ENCODE measurements around the gene MYLIP. TPM values are rescaled to one million over a fixed set of nuclear protein-coding genes. Genes with fewer than 3 reads are reported as not detected.

MYLIP gene
- 59.2 TPM for total RNA-seq

GRCh38 chr6:16128759-16129622, at the start of gene MYLIP:
TSS of gene MYLIP (plus strand) at chr6:16129086. CDS start at chr6:16129323, 237 bp downstream.
- peak; percentile 97 for DNase-seq

DNA sequence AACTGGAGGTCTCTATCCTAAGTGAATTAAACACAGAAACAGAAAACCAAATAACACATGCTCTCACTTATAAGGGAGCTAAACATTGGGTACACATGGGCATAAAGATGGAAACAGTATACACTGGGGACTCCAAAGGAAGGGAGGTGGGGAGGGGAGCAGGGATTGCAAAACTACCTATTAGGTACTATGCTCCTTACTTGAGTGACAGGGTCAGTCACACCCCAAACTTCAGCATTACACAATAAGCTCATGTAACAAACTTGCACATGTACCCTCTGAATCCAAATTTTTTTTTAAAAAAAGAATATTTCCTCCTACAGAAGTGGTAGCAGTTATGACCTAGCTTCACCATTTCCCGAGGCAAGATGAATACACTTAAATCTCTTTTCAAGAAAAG, 49.5 kb upstream of the MYLIP start:
- no peak for DNase-seq

GRCh38 chr6:16080204-16080603, 48.7 kb upstream of the MYLIP start:
- DNase-seq = no peak

DNA sequence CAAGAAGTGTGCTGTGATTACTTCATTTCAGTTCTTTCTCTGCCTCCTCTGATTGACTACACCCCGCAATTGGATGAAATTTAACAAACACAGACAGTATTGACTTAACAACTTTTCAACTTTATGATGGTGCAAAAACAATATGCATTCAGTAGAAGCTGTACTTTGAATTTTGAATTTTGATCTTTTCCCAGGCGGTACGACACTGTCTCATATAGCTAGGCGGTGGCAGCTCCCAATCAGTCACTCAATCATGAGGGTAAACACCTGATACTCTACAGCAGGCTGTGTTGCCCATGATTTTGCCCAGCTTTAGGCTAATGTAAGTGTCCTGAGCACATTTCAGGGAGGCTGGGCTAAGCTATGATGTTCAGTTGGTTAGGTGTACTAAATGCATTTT, 47.6 kb upstream of the MYLIP start:
- no peak for DNase-seq

DNA sequence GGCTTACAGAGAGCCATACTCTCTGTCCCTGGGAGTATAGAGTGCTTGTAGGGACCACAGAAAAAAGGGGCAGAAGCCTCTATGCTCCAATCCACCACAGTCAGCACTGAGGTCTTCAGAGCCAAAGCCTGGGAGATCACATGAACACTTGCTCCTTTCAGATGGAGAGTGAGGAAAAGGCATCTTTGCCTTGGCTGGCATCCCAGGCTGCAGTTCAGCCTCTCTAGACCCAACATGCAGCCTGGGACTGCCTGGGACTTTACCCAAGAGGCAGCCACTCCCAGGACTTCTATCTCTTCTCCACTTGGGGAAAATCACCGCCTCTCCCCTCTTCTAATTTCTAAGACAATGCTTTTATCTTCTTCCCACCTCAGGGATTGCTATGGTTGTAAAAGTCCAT, 46.5 kb upstream of the MYLIP start:
- DNase-seq = no peak

GRCh38 chr6:16086965-16087364, 41.9 kb upstream of the MYLIP start:
- DNase-seq = no peak

- no peak for DNase-seq
Observed at GRCh38 chr6:16087386-16087785, 41.5 kb upstream of the MYLIP start.

DNA sequence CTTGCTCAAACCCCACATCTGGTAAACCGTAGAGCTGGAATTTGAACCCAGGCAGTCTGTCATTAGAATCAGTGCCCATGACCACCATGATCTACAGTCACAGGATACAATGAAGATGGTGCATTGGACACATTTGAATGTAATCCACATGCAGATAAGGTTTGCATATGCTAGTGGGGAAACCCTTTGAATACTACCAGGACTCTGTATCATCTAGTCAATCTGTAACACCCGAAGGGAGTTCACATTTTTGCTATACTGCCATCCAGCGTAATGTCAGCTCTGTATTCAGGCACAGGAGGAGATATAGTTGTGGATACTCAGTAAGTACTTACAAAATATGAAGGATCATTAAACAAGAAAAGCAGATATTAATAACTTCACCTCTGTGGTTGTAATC, 40.5 kb upstream of the MYLIP start:
- DNase-seq = no peak

DNA sequence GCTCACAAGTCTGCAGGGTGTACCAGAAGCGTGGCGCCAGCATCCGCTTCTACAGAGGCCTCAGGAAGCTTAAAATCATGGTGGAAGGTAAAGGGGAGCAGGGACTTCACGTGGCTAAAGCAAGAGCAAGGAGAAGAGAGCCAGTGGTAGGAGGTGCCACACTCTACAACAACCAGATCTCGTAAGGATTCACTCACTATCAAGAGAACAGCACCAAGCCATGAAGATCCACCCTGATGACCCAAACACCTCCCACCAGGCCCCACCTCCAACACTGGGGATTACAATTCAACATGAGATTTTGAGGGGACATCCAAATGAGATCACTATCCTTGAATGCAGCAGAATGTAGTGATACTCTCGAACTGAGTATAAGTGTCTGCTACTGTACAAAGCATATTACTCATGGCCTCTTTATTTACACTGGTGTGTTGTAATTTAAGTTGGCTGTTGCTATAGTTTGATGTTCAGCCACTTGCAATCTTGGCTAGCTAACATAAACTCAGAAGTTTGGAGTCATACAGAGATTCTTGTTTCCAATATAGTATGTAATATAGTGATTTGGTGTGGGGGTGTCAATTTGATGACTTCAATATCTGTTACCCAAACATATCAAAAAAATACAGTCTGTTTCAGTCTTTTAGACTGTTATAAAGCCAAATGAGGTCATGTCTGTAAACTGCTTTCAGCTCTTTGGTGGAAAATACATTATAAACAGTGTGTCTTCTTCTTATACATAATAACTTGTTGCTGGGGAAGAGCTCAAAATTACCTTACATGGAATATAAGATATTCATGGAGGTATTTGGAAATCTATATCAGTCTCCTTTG, 39.4 kb upstream of the MYLIP start:
- peak; percentile 31 for DNase-seq

- no peak for DNase-seq
Observed at GRCh38 chr6:16090452-16090851, 38.4 kb upstream of the MYLIP start.

DNA sequence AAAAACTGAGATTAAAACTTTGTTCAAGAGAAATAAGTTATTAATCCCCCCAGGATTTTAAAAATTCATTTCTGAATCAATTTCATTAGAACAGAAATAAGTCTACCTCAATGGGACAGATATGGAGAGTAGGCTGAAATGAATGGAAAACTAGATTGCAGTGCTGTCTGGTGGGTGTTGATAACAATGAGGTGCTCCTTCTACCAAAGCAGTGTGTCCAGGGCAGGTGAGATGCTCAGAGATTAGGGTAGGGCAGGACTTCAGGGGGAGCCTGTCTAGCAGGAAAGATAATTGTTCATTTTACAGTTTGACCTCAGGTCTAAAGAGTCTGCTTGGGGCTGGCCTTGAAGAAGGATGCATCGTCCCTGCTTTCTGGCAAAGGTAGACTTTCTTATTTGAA, 38.0 kb upstream of the MYLIP start:
- no peak for DNase-seq

DNA sequence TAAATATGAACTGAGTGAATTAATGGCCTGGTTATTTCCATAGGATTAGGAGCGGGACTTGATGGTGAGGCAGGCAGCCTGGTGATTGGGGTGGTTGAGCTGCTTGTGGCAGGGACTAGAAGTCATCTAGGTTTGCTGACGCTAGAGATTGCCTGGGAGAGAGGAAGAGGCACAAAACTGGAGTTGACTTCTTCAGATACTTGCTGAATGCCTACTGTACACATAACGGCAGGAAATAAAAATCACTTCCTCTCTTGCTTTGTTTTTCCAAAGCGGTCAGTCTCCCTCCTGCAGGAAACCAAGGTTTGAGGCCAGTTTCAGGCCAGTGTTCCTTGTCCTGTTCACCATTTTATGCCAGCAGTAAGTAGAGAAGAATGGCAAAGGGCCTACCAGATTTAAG, 36.7 kb upstream of the MYLIP start:
- DNase-seq = no peak

GRCh38 chr6:16092990-16093389, 35.9 kb upstream of the MYLIP start:
- no peak for DNase-seq

GRCh38 chr6:16095180-16095579, 33.7 kb upstream of the MYLIP start:
- no peak for DNase-seq

- DNase-seq = no peak
Observed at GRCh38 chr6:16097382-16098171, 31.3 kb upstream of the MYLIP start.

GRCh38 chr6:16098211-16098610, 30.7 kb upstream of the MYLIP start:
- no peak for DNase-seq

- DNase-seq = no peak
Observed at GRCh38 chr6:16102208-16102607, 26.7 kb upstream of the MYLIP start.

- peak; percentile 71 for DNase-seq
Observed at GRCh38 chr6:16103722-16104121, 25.2 kb upstream of the MYLIP start.

DNA sequence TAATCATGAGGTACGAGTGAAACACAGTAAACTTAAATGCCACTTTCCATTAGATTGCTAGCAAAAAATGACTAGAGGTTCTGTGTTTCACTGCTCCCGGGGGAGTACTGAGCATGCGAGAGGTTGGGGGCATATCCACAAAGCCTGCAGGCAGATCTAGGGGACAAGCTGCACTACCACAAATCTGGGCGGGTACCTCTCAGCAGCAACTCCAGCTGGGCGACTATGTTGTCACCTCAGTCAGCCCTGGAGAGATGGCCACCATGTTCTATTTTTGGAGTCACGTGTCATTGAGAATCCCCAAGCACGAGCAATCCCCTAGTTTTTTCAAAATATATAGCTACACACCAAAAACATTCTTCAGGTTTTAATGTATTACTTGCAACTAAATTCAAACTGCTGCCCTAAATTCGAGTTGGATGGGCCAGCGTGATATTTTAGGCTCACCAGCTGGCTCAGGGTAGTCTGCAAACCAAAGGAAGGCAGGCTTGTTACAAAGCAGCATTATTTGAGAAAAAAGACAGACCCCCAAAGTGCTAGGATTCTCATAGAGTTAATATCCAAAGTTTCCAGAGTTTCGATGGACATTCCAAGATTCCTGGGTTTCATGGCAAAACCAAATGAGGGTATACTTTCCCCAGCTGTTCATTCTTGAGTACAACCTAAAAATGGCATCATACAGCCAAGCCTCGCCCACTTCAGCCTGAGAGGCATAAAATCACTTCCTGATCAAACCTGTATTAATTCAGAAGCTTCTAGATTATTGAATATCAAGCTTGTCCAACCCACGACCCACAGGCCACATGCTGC, 24.1 kb upstream of the MYLIP start:
- no peak for DNase-seq

DNA sequence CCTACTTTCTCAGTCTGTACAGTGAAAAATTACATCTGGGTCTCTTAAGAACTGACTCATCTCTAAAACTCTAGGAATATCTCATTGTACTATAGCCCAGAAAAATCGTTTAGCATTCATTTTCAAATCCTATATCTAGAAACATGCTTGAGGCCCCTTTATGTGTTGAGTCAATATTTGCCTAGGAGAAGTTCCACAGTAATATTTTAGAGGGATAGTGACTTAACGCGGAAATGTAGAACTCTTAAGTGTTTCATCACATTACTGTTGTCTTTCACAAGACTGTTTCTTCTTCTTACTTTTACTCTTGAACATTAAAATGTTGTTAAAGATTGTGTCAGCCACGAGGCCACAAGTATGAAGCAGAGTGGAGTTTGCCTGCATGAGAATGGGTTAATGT, 23.0 kb upstream of the MYLIP start:
- DNase-seq = peak; percentile 47

DNA sequence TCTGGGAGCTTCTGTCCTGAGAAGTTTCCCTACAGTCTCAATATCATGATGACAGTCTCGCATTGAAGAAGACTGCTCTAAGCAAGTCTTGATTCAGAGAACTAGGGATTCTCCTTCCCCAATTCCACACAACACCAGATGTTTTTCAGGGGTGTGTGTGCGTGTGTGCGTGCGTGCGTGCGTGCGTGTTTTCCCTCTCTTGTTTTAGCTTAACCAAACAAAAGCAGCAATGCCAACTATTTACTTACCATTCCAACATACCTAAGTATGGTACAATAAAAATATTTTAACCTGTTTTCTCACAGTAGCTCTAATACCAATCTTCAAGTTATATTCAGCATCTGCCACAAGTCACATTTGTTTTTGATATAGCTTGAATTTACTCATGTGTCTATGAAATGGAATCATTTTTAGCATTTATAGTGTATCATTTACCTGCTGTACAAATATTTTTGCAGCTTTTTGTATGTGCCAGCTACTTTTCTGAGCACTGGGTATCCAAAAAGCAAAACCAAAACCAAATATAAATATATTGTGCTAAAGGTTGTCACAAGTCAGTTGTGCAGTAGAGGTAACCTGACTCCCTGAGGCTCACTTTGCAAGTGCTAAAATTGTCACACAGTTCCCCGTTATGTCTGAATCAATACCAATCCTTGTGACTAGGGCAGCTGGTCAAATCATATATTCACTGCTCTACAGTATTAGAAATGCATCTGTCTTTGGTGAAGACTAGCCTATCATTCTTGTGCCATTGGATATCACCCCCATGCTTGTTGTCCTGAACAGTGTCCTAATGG, 21.7 kb upstream of the MYLIP start:
- DNase-seq = no peak
